Bone marrow (tissue), 2 donors: ENCODE data around the gene PAX5.

Experiments
- DNase-seq, 2 donors: peaks; one replicate each; lab custom pipeline; 2025; lab: John Stamatoyannopoulos, UW

The PAX5 gene

GRCh38 chr9:36902080-36902716 lies 131.9 kb downstream of the PAX5 start:
- no peak for DNase-seq

GRCh38 chr9:36901528-36901927 lies 132.5 kb downstream of the PAX5 start:
- DNase-seq, result no peak

- DNase-seq, result no peak
Observed at GRCh38 chr9:36900856-36901220, 133.2 kb downstream of the PAX5 start.

GRCh38 chr9:36900136-36900855 lies 133.8 kb downstream of the PAX5 start:
- DNase-seq, result no peak

GRCh38 chr9:36899406-36899805 lies 134.7 kb downstream of the PAX5 start:
- DNase-seq, result no peak

- DNase-seq, result no peak
Observed at GRCh38 chr9:36898431-36899020, 135.5 kb downstream of the PAX5 start.

- no peak for DNase-seq
Observed at GRCh38 chr9:36897478-36897877, 136.6 kb downstream of the PAX5 start.

- DNase-seq, result no peak
Observed at GRCh38 chr9:36897019-36897418, 137.0 kb downstream of the PAX5 start.

GRCh38 chr9:36896296-36896695 lies 137.8 kb downstream of the PAX5 start:
- DNase-seq, result no peak

GRCh38 chr9:36895744-36896260 lies 138.3 kb downstream of the PAX5 start:
- DNase-seq, result no peak

GRCh38 chr9:36894695-36895310 lies 139.3 kb downstream of the PAX5 start:
- DNase-seq, result no peak

GRCh38 chr9:36893911-36894310 lies 140.2 kb downstream of the PAX5 start:
- no peak for DNase-seq

- DNase-seq, result no peak
Observed at GRCh38 chr9:36893184-36893583, 140.9 kb downstream of the PAX5 start.

- DNase-seq, result no peak
Observed at GRCh38 chr9:36892279-36892678, 141.8 kb downstream of the PAX5 start.

- DNase-seq, result no peak
Observed at GRCh38 chr9:36891341-36891811, 142.7 kb downstream of the PAX5 start.

GRCh38 chr9:36889844-36890243 lies 144.2 kb downstream of the PAX5 start:
- no peak for DNase-seq

GRCh38 chr9:36888551-36888950 lies 145.5 kb downstream of the PAX5 start:
- DNase-seq, result no peak

GRCh38 chr9:36884721-36885120 lies 149.3 kb downstream of the PAX5 start:
- DNase-seq, result no peak

GRCh38 chr9:36882594-36882993 lies 151.5 kb downstream of the PAX5 start:
- no peak for DNase-seq

- no peak for DNase-seq
Observed at GRCh38 chr9:36881743-36882441, 152.2 kb downstream of the PAX5 start.

- no peak for DNase-seq
Observed at GRCh38 chr9:36881316-36881715, 152.8 kb downstream of the PAX5 start.

GRCh38 chr9:36880075-36880474 lies 154.0 kb downstream of the PAX5 start:
- DNase-seq, result no peak
